GM18526 (cell line): ENCODE measurements around the gene LRRC71.

Experiments used
- POLR2A ChIP-seq: IDR thresholded peaks from 3 replicates; pipeline ENCODE4 v1.6.1; 2011; ENCODE audit not compliant: insufficient read length; ENCODE audit errors: extremely low read depth

Gene LRRC71

DNA sequence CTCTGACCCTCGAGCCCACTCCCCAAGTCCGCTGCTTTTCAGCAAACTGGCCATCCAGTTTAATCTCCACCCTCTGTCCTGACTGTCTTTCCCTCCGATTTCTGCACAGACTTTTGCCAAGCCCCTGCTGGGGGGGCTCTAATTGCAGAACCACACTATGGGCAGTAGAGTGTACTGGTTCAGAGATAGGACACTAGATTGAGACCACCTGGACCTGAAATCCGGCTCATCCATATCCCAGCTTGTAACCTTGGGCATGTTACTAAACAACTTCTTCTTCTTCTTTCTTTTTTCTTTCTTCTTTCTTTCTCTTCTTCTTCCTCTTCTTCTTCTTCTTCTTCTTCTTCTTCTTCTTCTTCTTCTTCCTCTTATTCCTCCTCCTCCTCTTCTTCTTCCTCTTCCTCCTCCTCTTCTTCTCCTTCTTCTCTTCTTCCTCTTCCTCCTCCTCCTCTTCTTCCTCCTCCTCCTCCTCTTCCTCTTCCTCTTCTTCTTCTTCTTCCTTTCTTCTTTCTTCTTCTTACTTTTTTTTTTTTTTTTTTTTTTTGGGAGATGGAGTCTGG is 7.7 kb downstream of the LRRC71 start:
- no peak for TF ChIP-seq POLR2A

DNA sequence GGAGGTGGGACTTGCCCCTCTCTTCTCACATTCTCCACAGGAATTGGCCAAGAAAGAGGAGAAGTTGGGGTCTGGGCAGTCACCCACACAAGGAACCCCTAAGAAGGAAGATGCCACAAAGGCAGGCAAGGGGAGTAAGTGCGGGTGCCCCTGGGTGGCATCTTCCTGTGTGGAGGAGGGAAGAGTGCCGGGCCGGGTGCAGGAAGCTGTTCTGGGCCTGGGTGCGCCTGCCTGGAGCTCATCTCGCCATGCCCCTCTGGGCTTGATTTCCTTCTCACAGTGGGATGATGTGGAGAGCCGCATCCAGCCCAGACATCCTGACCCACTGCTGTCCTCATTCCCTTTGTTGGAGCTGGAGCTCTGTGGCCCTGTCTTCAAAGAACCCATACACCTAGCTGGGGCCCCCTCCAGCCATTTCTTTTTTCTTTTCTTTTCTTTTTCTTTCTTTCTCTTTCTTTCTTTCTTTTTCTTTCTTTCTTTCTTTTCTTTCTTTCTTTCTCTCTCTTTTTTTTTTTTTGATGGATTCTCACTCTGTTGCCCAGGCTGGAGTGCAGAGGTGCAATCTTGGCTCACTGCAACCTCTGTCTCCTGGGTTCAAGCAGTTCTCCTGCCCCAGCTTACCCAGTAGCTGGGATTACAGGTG is 9.3 kb downstream of the LRRC71 start:
- TF ChIP-seq POLR2A, result no peak

DNA sequence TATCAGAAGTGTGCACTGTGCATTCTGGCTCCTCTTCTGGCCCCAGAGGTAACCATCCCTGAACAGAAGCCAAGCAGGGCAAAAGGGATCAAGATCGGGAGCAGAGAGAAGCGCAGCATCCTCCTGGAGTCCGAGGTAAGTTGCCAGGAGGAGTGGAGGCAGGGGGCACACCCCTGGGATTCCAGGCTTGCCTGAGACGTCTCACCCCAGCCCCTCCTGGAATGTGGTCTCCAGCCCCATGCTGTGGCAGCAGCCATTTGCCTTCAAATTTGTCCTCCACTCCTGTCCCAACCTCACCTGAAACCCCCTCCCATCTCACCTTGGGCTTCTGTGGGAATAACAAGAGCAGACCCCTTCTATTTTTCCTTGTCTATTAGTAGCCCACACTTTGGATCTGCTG is 10.1 kb downstream of the LRRC71 start:
- no peak for TF ChIP-seq POLR2A

DNA sequence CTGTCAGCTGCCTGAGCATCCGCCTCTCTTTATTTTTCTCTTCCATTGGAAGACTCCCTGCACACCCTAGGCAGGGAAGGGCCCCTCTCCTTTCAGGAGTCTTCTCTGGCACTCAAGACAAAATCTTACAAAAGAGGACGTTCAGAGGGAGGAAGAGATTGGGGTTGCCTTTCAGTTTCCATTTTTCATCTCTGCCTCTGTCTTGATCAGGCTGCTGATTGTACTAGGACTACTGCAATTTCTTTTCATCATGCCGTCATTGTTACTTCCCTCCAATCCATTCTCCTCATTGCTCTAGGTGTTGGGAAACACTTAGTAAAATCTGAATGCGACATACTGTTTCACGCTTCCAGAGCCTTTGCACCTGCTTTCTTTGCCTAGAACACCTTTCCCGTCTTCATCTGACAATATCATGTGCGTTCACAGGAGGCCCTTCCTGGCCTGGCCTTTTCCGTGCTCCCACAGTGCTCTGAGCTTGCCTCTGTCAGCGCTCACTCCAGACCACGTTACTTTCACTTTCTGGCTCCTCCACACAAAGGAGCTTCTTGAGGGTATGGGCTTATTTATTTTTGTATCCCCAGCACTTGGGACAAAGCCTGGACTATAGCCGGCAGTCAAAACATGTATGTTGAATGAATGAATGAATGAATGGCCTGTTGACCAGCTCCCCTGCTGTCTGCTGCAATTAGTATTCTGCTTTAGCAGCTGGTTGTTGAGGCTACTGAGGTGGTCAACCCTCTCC is 10.9 kb downstream of the LRRC71 start:
- no peak for TF ChIP-seq POLR2A

DNA sequence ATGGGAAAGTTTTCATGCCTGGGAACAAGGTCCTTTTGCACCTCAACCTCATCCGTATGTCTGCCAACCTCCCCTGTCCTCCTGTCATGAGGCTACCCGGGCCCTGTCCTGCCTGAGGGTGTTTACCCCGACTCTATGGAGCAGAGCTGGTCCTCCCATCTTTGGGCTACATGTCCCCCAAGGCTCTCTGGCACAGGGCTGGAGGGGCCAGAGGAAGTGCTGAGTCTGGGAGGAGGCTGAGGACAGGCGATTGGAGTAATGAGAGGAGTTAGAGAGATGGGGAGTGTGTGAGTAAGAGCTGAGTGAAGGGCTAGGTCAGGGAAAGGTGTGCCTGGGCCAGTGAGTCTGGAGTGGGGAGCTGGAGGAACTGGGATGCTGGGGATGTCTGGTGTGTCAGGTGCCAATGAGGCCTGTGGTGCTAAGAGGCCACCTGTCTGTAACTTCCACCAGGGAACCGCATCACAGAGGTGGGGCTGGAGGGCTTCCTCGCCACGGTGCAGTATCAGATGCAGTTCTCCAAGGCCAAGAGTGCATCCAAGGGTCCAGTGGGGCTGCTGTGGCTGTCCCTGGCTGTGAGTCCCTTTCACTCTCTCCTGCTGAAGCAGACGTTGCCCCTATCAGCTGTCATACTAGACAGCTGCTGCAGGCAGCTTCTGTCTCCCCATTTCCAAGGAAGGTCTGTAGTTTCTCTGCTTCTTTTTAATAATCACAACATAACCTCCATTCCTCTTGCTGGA is 11.7 kb downstream of the LRRC71 start:
- TF ChIP-seq POLR2A, result no peak

DNA sequence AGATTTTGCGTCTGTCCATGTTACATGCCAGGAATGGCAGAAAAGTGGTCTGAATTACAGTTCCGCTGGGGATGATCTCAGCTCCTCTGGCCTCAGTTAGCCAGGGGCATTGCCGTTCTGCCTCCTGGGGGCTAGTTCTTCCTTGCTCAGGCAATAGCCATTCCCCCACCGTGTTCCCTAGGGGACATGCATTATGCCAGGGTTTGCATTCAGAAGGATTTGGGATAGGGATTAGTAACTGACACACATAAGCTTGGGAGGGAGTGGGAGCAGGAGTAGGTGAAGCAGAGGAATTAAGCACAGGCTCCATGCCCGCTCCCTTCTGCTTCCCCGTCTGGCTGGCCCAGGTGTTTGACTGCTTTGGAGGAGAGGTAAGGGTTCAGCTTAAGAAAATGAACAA is 12.7 kb downstream of the LRRC71 start:
- no peak for TF ChIP-seq POLR2A

DNA sequence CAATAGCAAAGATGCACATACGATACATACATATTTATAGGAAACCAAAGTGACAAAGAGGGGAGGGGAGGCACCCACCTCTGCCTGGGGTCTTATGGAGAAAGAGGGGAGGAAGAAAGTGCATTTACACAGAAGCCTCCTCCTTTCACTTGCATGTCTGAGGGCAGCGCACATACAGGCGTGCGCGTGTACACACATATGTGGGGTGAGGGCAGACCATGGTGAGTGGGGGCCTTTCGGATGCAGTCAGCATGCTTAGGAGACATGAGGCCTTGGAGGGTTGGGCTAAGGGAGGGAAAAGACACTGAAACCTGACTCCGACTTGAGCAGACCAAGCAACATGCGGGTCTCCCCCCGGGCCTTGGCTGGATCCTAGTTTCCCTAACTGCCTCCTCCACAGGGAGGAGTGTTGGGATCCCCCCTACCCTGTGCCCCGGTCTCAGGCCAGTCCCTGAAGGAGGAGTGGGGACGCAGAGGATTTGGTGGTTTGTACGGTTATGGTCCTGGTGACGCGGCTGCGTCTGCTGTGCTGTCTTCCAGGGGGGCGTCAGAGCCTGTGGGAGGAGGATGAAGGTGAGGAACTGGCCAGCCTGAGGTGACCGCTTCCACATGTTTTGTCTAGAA is 15.2 kb downstream of the LRRC71 start:
- TF ChIP-seq POLR2A, result no peak

DNA sequence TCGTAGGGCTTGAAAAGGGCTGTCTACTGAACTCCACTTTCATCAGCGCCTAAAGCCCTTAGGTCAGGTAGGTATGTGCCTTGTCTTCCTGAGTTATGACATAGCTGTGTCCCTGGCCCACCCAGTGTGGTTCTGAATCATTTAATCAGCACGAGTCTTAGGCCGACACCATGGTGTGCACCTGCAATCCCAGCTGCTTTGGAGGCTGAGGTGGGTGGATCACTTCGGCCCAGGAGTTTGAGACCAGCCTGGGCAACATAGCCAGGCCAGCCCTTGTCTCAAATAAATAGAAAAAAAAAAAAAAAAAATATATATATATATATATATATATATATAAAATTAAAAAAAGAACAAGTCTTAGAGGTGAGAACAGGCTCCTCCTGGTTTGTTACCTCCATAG is 15.8 kb downstream of the LRRC71 start:
- TF ChIP-seq POLR2A, result no peak

DNA sequence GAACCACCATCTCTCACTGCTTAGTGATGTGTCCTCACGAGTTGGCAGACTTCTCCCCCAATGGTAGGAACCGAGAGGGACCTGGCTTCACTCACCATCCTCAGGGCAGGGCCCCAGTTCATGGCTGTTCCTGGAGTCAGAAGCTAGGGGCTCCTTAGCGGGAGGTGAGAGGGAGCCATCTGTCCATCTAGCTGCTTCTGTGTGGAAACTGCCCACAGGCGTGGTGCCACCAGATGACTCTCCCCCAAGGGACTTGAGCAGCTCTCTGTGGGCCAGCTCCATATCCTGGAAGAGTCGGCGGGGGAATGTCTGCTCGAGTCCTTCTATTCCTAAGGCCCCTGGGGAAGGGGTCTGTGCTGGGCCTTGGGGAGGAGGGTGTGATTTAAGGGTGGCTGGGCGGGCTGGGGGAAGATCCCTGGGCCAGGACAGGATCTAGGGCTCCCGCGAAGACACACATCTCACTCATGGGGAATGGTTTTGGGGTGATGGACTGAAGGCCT is 16.3 kb downstream of the LRRC71 start:
- no peak for TF ChIP-seq POLR2A

DNA sequence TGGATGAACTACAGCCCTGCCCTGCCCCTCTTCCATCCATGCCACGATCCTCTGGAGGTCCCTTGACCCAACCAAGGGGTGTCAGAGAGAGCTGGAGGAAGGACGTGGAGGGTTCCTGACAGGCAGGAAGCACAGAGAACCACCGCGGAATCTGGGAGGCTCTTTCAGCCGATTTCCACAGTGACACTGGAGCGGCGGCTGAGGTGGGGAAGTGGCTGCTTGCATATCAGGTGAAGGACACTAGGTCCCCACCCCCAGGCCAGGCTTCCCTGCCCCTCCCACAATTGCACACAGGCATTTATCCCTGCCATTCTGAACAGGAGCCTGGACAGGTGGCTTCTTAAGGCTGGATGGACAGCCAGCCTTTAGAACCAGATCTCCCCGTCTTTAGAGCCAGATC is 17.5 kb downstream of the LRRC71 start:
- TF ChIP-seq POLR2A, result no peak

DNA sequence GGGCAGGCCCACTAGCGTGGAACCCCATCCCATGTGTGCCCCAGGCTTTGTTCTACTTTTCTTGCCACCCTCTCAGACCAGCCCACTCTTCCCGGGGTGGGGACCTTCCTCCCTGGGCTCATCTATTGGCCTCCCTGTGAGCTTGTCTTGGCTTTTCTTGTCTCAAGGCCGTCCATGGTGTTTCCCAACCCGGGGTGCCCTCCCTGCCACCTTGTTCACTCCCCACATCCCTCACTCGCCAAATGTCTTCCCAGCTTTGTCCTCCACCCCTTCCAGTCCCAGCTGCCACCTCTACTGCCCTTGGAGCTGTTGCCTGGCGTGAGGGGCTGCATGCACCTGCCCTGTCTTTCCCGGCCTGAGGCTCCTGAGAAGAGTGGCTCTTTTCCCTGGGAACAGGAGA is 18.4 kb downstream of the LRRC71 start:
- TF ChIP-seq POLR2A, result no peak

DNA sequence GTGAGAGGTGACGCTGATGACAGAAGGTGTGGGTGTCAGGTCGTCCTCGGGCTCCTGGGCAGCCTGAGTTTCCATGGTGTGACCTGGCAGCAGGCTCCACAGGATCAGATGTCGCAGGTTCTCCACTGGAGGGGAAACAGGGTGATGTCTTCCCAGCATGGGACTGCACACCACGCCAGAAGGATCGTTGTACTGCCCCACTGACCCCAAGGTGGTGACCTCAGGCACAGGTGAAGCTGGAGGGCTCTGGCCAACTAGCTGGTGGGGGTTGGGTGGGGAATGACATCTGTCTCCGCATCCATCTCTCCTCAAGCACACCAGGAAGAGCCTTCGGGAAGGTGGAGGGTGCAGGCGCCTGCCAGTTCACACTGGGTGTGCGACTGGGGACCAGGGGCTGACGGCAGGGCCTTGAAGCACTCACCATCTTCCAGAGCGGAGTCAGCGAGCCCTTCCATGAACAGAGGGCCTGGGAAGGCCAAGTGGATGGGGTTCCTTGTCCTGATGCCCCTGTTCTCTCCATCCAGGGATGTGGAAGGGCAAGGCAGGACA is 19.4 kb downstream of the LRRC71 start:
- TF ChIP-seq POLR2A, result no peak

DNA sequence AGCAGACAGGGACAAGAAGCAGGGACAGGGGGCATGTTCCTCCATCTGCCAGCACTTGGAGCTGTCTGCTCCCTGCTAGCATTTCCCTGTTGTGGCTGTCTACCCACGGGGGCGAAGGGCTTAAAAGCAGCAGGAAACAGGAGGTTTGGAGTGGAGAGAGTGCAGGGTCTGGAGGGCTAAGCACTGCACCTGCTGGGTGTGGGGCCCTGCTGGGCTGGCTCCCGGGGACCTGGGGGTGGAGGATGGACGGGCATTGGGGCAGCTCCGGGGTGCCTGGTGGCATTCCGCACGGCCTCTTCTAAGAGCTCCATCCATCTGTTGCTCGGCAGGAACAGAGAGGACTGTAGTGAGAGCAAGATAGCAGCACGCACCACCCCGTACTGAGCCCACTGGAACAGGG is 21.2 kb downstream of the LRRC71 start:
- TF ChIP-seq POLR2A, result no peak

DNA sequence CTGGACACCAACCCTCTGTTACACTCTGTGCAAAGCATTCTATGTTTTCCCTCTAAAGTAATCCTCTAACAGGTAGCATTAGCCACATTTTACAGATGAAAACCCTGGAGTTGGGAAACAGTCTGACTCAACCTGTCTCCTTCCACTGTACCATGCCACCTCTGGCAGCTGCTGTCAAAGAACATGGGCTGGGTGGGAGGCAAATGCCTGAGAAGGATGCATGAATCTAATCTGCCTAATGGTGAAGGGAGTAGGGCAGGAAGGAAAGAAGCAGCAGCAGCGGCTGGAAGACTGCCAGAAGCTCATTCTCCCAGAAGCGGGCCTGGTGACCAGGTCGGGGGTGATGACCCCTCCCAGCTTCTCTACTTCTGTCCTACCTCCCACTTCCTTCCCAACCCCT is 21.7 kb downstream of the LRRC71 start:
- TF ChIP-seq POLR2A, result no peak

DNA sequence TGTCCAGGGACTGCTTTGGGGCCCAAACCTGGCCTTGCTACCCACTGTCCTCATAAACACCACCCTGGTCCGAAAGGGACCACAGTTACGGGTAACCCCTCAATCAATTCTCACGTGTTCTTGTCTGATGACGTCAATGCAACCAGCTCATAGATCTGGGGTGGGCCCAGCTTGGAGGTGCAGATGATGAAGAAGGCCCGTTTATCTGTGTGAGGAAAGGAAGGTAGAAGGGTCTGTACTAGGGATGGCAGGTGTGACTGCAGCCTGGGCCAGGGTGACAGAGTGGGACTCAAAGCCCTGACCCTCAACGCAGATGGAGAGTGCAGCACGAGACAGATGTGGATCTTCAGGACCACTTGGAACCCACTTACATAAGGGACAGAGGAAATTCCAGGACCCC is 22.1 kb downstream of the LRRC71 start:
- no peak for TF ChIP-seq POLR2A
